Measurements from ENCODE around the gene ZNF598. TPM values are rescaled to one million over a fixed set of nuclear protein-coding genes. Genes with fewer than 3 reads are reported as not detected.

Gene ZNF598
- polyA plus RNA-seq, 1 donor from 2014 or later: 22.1 TPM

GRCh38 chr16:1949507-1949906 lies 60.1 kb downstream of the ZNF598 start:
- no peak for TF ChIP-seq EZH2 (IDR thresholded peaks at IDR 0.05; ENCODE audit: borderline replicate concordance, insufficient read depth, low read length, poor library complexity, severe bottlenecking)
- TF ChIP-seq SMC3 (conservative IDR thresholded peaks at IDR 0.05; ENCODE audit: poor library complexity): no peak
- TF ChIP-seq REST (IDR thresholded peaks at IDR 0.05; ENCODE audit: borderline replicate concordance): no peak
- no peak for TF ChIP-seq POLR2AphosphoS5 (IDR thresholded peaks at IDR 0.05)
- no peak for TF ChIP-seq MXI1 (conservative IDR thresholded peaks at IDR 0.05; ENCODE audit: poor library complexity, severe bottlenecking)
- H3K9ac ChIP-seq (ENCODE audit: low read length): no peak overlapping the region
- no peaks in the 10 kb centered on the region for H3K36me3 ChIP-seq (ENCODE audit: insufficient read depth, low read length)
- no peaks in the 10 kb centered on the region for H4K20me1 ChIP-seq (ENCODE audit: insufficient read depth)
- no peaks in the 10 kb centered on the region for H3F3A ChIP-seq (ENCODE audit: insufficient read depth, low read length, poor library complexity, severe bottlenecking)
- H2AFZ ChIP-seq (ENCODE audit: low read depth, low read length): no peak overlapping the region
- H3K4me2 ChIP-seq (ENCODE audit: low read length): no peak overlapping the region
- H3K9me2 ChIP-seq (ENCODE audit: insufficient read depth, low read length): no peaks in the 10 kb centered on the region
- no peaks in the 10 kb centered on the region for H3K27me3 ChIP-seq (ENCODE audit: insufficient read depth, low read depth, low read length)
- no peak overlapping the region for H3K27ac ChIP-seq (ENCODE audit: low read length)
- no peak overlapping the region for H3K4me3 ChIP-seq (ENCODE audit: low read length)
- no peaks in the 10 kb centered on the region for H3K9me3 ChIP-seq (ENCODE audit: low read length)
- H3K79me2 ChIP-seq (replicated peaks; ENCODE audit: insufficient read depth, low read length): no peaks in the 10 kb centered on the region

Small RNAs within 50 kb of the gene (small RNA-seq; reads per million reads assigned to genes)
- gene AC005363.2: 0 to 5.1 (median 0) reads per million in 3 experiments
- gene RN7SL219P: 0 reads per million in 3 experiments
- 0 reads per million in 3 experiments for gene SNORA10
- 0 reads per million in 3 experiments for gene SNORA64

Other genes with a start within 250 kb of the ZNF598 start
- 102 and 145 TPM in 2 replicates for gene NME3, start 238.3 kb downstream of the ZNF598 start, polyA plus RNA-seq
- 21.2 and 25.6 TPM in 2 replicates for gene EME2, start 237.0 kb downstream of the ZNF598 start, polyA plus RNA-seq
- 113 and 152 TPM in 2 replicates for gene MRPS34, start 236.7 kb downstream of the ZNF598 start, polyA plus RNA-seq
- gene SPSB3, start 227.2 kb downstream of the ZNF598 start, polyA plus RNA-seq: 315 and 373 TPM in 2 replicates
- 213 and 246 TPM in 2 replicates for gene NUBP2, start 226.9 kb downstream of the ZNF598 start, polyA plus RNA-seq
- gene IGFALS, start 216.1 kb downstream of the ZNF598 start, polyA plus RNA-seq: 1.2 and 3.0 TPM in 2 replicates
- 163 and 196 TPM in 2 replicates for gene HAGH, start 183.0 kb downstream of the ZNF598 start, polyA plus RNA-seq
- gene FAHD1, start 182.6 kb downstream of the ZNF598 start, polyA plus RNA-seq: 73.5 and 80.0 TPM in 2 replicates
- not detected in 2 replicates for gene MEIOB, start 137.7 kb downstream of the ZNF598 start, polyA plus RNA-seq
- gene HS3ST6, start 91.4 kb downstream of the ZNF598 start, polyA plus RNA-seq: not detected in 2 replicates
- gene MSRB1, start 66.6 kb downstream of the ZNF598 start, polyA plus RNA-seq: 4.4 and 6.0 TPM in 2 replicates
- not detected in 2 replicates for gene RPL3L, start 55.1 kb downstream of the ZNF598 start, polyA plus RNA-seq
- gene NDUFB10, start 50.3 kb downstream of the ZNF598 start, polyA plus RNA-seq: 215 and 217 TPM in 2 replicates
- gene RPS2, start 45.0 kb downstream of the ZNF598 start, polyA plus RNA-seq: 1,295 and 1,393 TPM in 2 replicates
- gene RNF151, start 43.0 kb downstream of the ZNF598 start, polyA plus RNA-seq: not detected in 2 replicates
- 20.5 and 21.4 TPM in 2 replicates for gene TBL3, start 37.8 kb downstream of the ZNF598 start, polyA plus RNA-seq
- gene NOXO1, start 28.4 kb downstream of the ZNF598 start, polyA plus RNA-seq: 8.5 and 11.7 TPM in 2 replicates
- 37.8 and 42.3 TPM in 2 replicates for gene GFER, start 25.6 kb downstream of the ZNF598 start, polyA plus RNA-seq
- 61.0 and 71.9 TPM in 2 replicates for gene SYNGR3, start 19.9 kb downstream of the ZNF598 start, polyA plus RNA-seq
- gene NPW, start 10.0 kb upstream of the ZNF598 start, polyA plus RNA-seq: not detected in 2 replicates
- 3.4 and 4.1 TPM in 2 replicates for gene NHERF2, start 17.1 kb upstream of the ZNF598 start, polyA plus RNA-seq
- gene NTHL1, start 38.0 kb upstream of the ZNF598 start, polyA plus RNA-seq: 43.1 and 56.9 TPM in 2 replicates
- gene TSC2, start 38.2 kb upstream of the ZNF598 start, polyA plus RNA-seq: 69.2 and 92.8 TPM in 2 replicates
- 176 and 232 TPM in 2 replicates for gene PKD1, start 126.1 kb upstream of the ZNF598 start, polyA plus RNA-seq
- gene RAB26, start 138.8 kb upstream of the ZNF598 start, polyA plus RNA-seq: 2.7 and 4.9 TPM in 2 replicates
- 30.9 and 42.5 TPM in 2 replicates for gene TRAF7, start 146.0 kb upstream of the ZNF598 start, polyA plus RNA-seq
- gene CASKIN1, start 186.8 kb upstream of the ZNF598 start, polyA plus RNA-seq: 10.3 and 12.3 TPM in 2 replicates
- gene MLST8, start 195.6 kb upstream of the ZNF598 start, polyA plus RNA-seq: 13.5 and 34.2 TPM in 2 replicates
- 39.2 and 43.6 TPM in 2 replicates for gene BRICD5, start 201.0 kb upstream of the ZNF598 start, polyA plus RNA-seq
- gene PGP, start 205.0 kb upstream of the ZNF598 start, polyA plus RNA-seq: 42.2 and 44.1 TPM in 2 replicates
- 64.9 and 81.6 TPM in 2 replicates for gene E4F1, start 213.8 kb upstream of the ZNF598 start, polyA plus RNA-seq
- 10.2 and 10.9 TPM in 2 replicates for gene DNASE1L2, start 226.6 kb upstream of the ZNF598 start, polyA plus RNA-seq
- gene ECI1, start 241.8 kb upstream of the ZNF598 start, polyA plus RNA-seq: 33.1 and 35.3 TPM in 2 replicates